Epithelial cell of esophagus (primary cell): ENCODE results near the gene ADAM12.

Experiments
- DNase-seq: peaks from one replicate; pipeline ENCODE4 v3.0.0; 2010; ENCODE audit warnings: low read depth
- H3K4me3 ChIP-seq: 2 replicates; pipeline ENCODE4 v1.5.1; 2011; ENCODE audit warnings: mild to moderate bottlenecking, low read length, control low read depth
- CTCF ChIP-seq: IDR thresholded peaks from 2 replicates; pipeline ENCODE4 v1.5.1; 2011; ENCODE audit warnings: low read depth, mild to moderate bottlenecking, low read length, control low read depth, inconsistent platforms; ENCODE audit not compliant: insufficient read depth; ENCODE audit errors: missing control alignments

ADAM12 gene

GRCh38 chr10:126215746-126216631, 172.3 kb downstream of the ADAM12 start:
- DNase-seq = no peak
- no peak for TF ChIP-seq CTCF
- H3K4me3 ChIP-seq = no peak overlapping the region

- H3K4me3 ChIP-seq = no peak overlapping the region
- no peak for TF ChIP-seq CTCF
- no peak for DNase-seq
Measured at GRCh38 chr10:126214679-126215078, 173.6 kb downstream of the ADAM12 start.

- H3K4me3 ChIP-seq = no peak overlapping the region
- no peak for DNase-seq
- no peak for TF ChIP-seq CTCF
Measured at GRCh38 chr10:126214021-126214420, 174.3 kb downstream of the ADAM12 start.

GRCh38 chr10:126212738-126213137, 175.5 kb downstream of the ADAM12 start:
- TF ChIP-seq CTCF = no peak
- H3K4me3 ChIP-seq = no peak overlapping the region
- DNase-seq = no peak

- H3K4me3 ChIP-seq = no peak overlapping the region
- TF ChIP-seq CTCF = no peak
- DNase-seq = no peak
Measured at GRCh38 chr10:126210051-126210651, 178.1 kb downstream of the ADAM12 start.

- H3K4me3 ChIP-seq = no peak overlapping the region
- TF ChIP-seq CTCF = no peak
- no peak for DNase-seq
Measured at GRCh38 chr10:126209451-126209850, 178.8 kb downstream of the ADAM12 start.
